HepG2 (cell line): ENCODE data around the gene NPB. TPM values are rescaled to one million over a fixed set of nuclear protein-coding genes. Genes with fewer than 3 reads are reported as not detected.

ENCODE experiments used
- ARID5B ChIP-seq: IDR thresholded peaks from 2 replicates; pipeline ENCODE4 v1.4.0; 2020; ENCODE audit warnings: mild to moderate bottlenecking, missing genetic modification reagents
- FOXC1 ChIP-seq: sonication (generic); formaldehyde crosslinking; IDR thresholded peaks from 2 replicates; pipeline ENCODE4 v1.8.0; 2022; ENCODE audit warnings: mild to moderate bottlenecking, missing genetic modification reagents, borderline replicate concordance
- SKI ChIP-seq: fragments of 450-650 bp; IDR thresholded peaks from one replicate; pipeline ENCODE4 v1.6.1; 2018; ENCODE audit warnings: mild to moderate bottlenecking; ENCODE audit not compliant: partially characterized antibody
- TBP ChIP-seq: sonication (generic); formaldehyde crosslinking; IDR thresholded peaks from 2 replicates; pipeline ENCODE4 v1.5.0; 2020; ENCODE audit warnings: missing genetic modification reagents
- ZNF382 ChIP-seq: sonication (generic); formaldehyde crosslinking; IDR thresholded peaks from 2 replicates; pipeline ENCODE4 v1.5.0; 2020; ENCODE audit warnings: missing genetic modification reagents, mild to moderate bottlenecking, borderline replicate concordance
- ZNF512 ChIP-seq: sonication (generic); formaldehyde crosslinking; IDR thresholded peaks from 2 replicates; pipeline ENCODE4 v1.4.0; 2020; ENCODE audit warnings: mild to moderate bottlenecking, missing genetic modification reagents
- ZNF577 ChIP-seq: sonication (generic); formaldehyde crosslinking; IDR thresholded peaks from 2 replicates; pipeline ENCODE4 v1.4.0; 2020; ENCODE audit warnings: mild to moderate bottlenecking, low read depth, missing genetic modification reagents, borderline replicate concordance
- ZNF646 ChIP-seq: sonication (generic); formaldehyde crosslinking; IDR thresholded peaks from 2 replicates; pipeline ENCODE4 v1.9.0; 2021; ENCODE audit warnings: mild to moderate bottlenecking, missing genetic modification reagents
- ZNF687 ChIP-seq: sonication (generic); formaldehyde crosslinking; IDR thresholded peaks from 2 replicates; pipeline ENCODE4 v1.5.1; 2020; ENCODE audit warnings: mild to moderate bottlenecking, missing genetic modification reagents, moderate library complexity
- ZNF83 ChIP-seq: sonication (generic); formaldehyde crosslinking; IDR thresholded peaks from 2 replicates; pipeline ENCODE4 v1.4.0; 2020; ENCODE audit warnings: missing genetic modification reagents, mild to moderate bottlenecking, borderline replicate concordance
- ZNF883 ChIP-seq: sonication (generic); formaldehyde crosslinking; IDR thresholded peaks from 2 replicates; pipeline ENCODE4 v1.5.1; 2020; ENCODE audit warnings: mild to moderate bottlenecking, missing genetic modification reagents; ENCODE audit errors: not compliant biosample characterization
- polyA plus RNA-seq, 8 experiments: library from polyadenylated mRNA; depleted of rRNA in 3 of 8; stranded (reverse) in 7 of 8; unstranded in 1 of 8; fragments of >200 nt; fragmentation: Illumina TruSeq in 4 of 8; extraction: Trizol in 4 of 8; gene quantifications; 2 replicates each; pipeline versions ENCODE4 v1.2.1 to v1.2.3, GENCODE V29; 2011 to 2016; ENCODE audit warnings: low read depth in 4 of 8, missing spikeins in 1 of 8, mixed read lengths in 1 of 8; ENCODE audit not compliant: insufficient read depth in 1 of 8
- total RNA-seq, 5 experiments: library from RNA; depleted of rRNA; stranded (reverse); fragments of >200 nt; fragmentation: Illumina TruSeq; extraction: Trizol; gene quantifications; 2 replicates each; pipeline ENCODE4 v1.2.3, GENCODE V29; 2016; ENCODE audit warnings: low read depth in 1 of 5

NPB gene
- total and polyA plus RNA-seq, 2 of the 13 experiments (the other 11 are each of a cell fraction or from before 2014, with no cell fraction given): 0.11 to 0.93 TPM

GRCh38 chr17:81870131-81870980 lies 31.7 kb upstream of the NPB start (continued):
- TF ChIP-seq ZNF646 (CRISPR knock-in tag): no peak
- no peak for TF ChIP-seq ZNF883 (CRISPR knock-in tag)
- TF ChIP-seq FOXC1 (CRISPR knock-in tag): no peak
- TF ChIP-seq SKI: no peak
- TF ChIP-seq ZNF83 (CRISPR knock-in tag): no peak
- no peak for TF ChIP-seq TBP
- no peak for TF ChIP-seq ZNF577 (CRISPR knock-in tag)
- TF ChIP-seq ZNF687 (CRISPR knock-in tag): peak; percentile 45; the same call in 1 of the 2 replicates
- no peak for TF ChIP-seq ZNF382
- TF ChIP-seq ARID5B (CRISPR knock-in tag): 0 out of 2 replicates have a peak, but pooled peaks have one; percentile 0
- no peak for TF ChIP-seq ZNF512 (CRISPR knock-in tag)
